Activated gamma-delta T cell (primary cell): ENCODE measurements around the gene VSIG10.
"Not testable (repeated sequence)": the region's sequence is repeated elsewhere in the genome, so short reads cannot be mapped to it uniquely, and the experiment has no call there.

Source experiments
- DNase-seq: peaks from one replicate; lab custom pipeline; 2025; lab: John Stamatoyannopoulos, UW
- total RNA-seq, 2 donors: gene quantifications; one replicate each; lab custom pipeline; 2026; lab: John Stamatoyannopoulos, UW

The VSIG10 gene
- total RNA-seq, result 3.1 to 3.4 reads per million in 2 donors

DNA sequence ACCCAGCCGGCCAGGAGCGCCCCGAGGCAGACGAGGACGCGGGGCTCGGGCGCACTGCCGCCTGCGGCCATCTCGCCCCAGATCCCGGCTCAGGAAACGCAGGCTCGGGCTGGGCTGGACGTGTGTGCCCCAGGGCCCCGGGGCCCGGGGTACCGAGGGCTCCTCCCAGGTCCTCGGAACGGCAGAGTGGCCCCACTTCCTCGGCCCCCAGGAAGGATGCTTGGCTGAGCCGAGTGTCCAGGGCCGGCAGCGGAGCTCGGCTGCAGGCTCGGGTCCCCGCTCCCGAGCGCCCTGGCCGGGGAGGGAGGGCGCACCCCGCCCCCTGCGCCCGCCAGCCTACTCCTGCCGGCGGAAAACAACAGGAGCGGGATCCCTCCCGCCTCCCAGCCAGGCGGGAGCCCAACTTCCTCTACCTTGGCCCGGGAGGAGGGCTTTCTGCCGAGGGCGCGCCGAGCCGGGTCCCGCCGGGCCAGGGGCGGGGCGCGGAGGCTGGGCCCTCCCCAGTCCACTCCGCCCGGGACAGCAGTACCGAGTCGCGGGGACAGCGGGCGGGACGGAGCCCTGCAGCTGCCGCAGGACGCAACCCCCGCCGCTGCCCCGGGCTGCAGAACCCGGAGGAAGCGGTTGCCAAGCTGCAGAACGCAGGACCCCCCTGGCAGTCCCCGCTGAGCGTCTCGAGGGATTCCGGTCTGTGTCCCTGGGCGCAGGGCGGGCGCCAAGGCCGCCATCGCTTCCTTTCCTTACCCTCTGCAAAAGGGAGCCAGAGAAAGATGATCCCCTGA lies at the start of gene VSIG10:
Gene VSIG10 (minus strand): TSS at position 411 of the 782 bp plus-strand sequence. CDS start 340 bp downstream, at position 71.
- DNase-seq, result no peak

GRCh38 chr12:118151755-118152154 lies 47.9 kb upstream of the VSIG10 start:
- DNase-seq, result no peak

- no peak for DNase-seq
Measured at GRCh38 chr12:118150625-118151024, 46.8 kb upstream of the VSIG10 start.

- no peak for DNase-seq
Measured at GRCh38 chr12:118148287-118148686, 44.5 kb upstream of the VSIG10 start.

- DNase-seq, result no peak
Measured at GRCh38 chr12:118145798-118146156, 42.0 kb upstream of the VSIG10 start.

- DNase-seq, result no peak
Measured at GRCh38 chr12:118145113-118145797, 41.4 kb upstream of the VSIG10 start.

GRCh38 chr12:118144499-118144898 lies 40.7 kb upstream of the VSIG10 start:
- DNase-seq, result no peak

DNA sequence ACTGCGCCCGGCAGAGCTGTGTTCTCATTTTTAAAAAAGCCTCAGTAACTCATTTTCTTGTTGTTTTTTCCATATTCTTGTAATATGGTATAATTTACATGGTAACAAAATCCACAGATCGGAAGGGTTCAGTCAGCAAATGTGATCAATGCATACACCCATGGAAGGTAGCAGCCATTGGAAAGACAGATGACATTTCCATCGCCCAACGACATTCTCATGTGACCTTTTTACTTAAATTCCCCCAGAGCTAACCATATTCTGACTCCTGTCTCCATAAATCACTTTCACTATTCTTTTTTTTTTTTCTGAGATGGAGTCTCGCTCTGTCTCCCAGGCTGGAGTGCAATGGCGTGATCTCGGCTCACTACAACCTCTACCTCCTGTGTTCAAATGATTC lies 37.0 kb upstream of the VSIG10 start:
- DNase-seq, result no peak

DNA sequence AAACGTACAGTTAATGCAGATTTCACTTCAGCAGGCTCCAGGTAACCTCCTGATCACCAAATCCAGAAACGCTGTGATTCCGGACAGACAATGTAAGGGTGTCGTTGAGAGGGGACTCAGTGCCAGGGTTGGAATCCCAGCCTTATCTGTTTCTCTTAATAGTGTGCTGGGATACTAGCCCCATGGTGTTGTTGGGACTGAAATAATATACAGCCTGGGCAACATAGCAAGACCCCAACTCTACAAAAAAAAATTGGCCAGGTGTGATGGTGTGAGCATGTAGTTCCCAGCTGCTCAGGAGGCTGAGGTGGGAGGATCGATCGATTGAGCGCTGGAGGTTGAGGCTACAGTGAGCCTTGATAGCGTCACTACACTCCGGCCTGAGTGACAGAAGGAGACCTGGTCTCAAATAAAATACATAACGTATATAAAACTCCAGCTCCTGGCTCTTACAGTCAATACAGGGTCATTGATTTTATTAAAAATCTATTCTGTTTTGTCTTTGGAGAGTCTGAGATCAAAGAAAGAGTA lies 33.4 kb upstream of the VSIG10 start:
- DNase-seq, result no peak

DNA sequence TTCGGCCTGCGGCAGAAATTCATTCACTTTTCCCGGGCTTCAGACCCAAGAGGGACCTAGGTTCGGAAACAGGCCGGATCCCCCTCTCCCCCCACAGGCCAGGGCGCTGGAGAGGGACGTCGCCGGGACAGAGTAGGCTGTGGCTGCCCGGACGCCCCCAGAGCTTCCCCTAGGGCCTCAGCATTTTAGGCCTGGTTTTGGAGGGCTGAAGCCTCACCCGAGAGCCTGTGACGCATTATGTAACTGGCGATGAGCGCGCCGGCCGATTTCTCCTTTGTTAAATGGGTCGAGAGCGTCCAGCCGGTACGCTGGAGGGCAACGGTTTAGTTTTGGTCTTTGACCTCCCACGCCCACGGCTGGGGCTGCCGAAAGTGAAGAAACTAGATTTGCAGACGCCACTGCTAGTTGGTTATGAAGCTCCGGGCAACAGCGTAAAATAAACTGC lies 32.8 kb upstream of the VSIG10 start:
- no peak for DNase-seq

DNA sequence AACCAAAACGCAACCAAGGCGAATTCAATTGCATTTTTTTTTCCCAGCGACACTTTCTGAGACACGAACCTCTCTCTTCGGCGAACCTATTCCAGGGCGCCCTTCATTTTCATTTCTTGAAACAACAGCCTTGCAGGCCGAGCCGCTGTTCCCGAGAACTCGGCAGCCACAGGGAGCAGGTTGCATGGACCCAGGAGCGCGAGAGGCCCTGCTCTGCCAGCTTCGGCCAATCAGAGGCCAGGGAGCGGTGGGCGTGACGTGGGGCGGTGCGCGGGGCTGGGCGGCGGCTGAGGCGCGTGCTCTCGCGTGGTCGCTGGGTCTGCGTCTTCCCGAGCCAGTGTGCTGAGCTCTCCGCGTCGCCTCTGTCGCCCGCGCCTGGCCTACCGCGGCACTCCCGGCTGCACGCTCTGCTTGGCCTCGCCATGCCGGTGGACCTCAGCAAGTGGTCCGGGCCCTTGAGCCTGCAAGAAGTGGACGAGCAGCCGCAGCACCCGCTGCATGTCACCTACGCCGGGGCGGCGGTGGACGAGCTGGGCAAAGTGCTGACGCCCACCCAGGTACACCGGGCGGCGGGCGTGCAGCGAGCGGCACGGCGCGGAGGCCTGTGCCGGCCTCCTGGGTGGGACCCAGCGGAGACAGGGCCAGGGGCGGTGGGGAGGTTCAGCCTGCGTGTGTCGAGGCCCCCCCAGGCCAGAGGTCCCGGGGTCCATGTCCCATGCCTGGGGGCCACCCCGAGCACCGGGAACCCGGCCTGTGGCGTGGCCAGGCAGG lies 32.2 kb upstream of the VSIG10 start, which contains the start of gene PEBP1:
Gene PEBP1 (plus strand): TSS at position 337 of the 771 bp plus-strand sequence. CDS start 86 bp downstream, at position 423.
- peak; percentile 88 for DNase-seq

GRCh38 chr12:118129436-118129835 lies 25.6 kb upstream of the VSIG10 start:
- not testable (repeated sequence) for DNase-seq

- no peak for DNase-seq
Measured at GRCh38 chr12:118127867-118128266, 24.1 kb upstream of the VSIG10 start.

DNA sequence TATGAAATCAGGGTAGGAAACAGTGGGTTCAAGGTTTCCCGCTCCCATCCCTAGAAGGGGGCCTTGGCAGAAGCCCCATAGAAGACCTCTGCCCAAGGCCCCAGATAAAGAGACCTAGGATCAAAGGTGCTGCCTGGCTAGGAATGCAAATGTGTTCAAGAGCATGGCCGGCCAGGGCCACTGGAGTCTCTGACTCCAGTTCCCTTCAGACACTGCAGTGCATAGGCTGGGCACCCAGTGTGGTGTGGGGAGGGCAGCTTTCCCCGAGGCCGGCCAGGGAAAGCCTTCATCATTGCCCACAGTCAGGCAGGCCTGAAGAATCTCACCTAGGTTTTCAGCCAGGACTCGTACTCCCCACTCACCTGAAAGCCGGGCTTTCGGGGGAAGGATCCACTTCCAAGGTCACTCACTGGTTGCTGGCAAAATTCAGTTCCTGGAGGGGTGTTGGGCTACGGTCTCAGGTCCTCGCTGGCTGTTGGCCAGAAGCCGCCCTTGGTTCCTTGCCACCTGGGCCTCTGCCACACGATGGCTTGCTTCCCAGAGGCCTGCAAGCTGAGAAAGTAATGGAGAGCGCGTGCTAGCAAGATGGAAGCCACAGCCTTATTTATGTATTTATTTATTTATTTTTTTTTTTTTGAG lies 22.4 kb upstream of the VSIG10 start:
- no peak for DNase-seq

DNA sequence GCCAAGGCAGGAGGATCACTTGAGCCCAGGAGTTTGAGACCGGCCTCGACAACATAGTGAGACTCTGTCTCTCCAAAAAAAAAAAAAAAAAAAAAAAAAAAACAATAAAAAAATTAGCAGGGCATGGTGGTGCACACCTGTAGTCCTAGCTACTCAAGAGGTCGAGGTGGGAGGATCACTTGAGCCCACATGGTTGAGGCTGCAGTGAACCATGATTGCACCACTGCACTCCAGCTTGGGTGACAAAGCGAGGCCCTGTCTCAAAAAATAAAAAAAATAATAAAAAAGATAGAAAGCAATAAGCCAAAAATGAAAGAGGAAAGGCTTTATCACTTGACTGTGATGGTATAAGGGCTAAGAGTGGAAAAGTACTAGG lies 21.9 kb upstream of the VSIG10 start:
- no peak for DNase-seq

- DNase-seq, result no peak
Measured at GRCh38 chr12:118124333-118124874, 20.6 kb upstream of the VSIG10 start.

GRCh38 chr12:118122264-118122663 lies 18.5 kb upstream of the VSIG10 start:
- DNase-seq, result no peak

- DNase-seq, result no peak
Measured at GRCh38 chr12:118120579-118121363, 17.0 kb upstream of the VSIG10 start.

DNA sequence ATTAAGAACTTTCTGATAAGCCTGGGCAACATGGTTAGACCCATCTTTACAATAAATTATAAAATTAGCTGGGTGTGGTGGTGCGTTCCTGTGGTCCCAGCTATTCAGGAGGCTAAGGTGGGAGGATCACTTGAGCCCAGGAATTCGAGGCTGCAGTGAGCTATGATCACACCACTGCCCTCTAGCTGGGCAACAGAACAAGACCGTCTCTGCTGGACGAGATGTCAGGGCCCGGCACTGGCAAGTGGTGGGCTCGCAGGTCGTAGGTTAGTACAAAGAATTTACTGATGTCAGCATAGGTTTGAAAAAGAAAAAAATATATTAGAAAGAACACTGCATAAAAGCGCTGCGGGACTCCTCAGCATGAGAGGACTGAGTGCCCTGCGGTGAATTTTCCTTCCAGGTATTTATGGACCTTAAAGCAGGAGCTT lies 15.7 kb upstream of the VSIG10 start:
- DNase-seq, result no peak

DNA sequence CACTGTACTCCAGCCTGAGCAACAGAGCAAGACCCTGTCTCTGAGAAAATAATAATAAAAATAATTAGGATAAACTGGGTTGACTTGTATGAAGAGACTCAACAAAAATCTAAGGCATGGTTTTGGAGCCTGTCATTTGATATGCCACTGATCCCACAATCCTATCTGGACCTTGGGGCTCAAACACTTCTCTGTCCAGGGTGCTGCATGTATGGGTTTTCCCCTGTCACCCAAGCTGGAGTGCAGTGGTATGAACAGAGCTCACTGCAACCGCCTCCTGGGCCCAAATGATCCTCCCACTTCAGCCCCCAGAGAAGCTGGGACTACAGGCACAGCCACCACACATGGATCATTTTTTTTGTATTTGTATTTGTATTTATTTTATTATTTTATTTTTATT lies 5.3 kb upstream of the VSIG10 start:
- DNase-seq, result no peak

DNA sequence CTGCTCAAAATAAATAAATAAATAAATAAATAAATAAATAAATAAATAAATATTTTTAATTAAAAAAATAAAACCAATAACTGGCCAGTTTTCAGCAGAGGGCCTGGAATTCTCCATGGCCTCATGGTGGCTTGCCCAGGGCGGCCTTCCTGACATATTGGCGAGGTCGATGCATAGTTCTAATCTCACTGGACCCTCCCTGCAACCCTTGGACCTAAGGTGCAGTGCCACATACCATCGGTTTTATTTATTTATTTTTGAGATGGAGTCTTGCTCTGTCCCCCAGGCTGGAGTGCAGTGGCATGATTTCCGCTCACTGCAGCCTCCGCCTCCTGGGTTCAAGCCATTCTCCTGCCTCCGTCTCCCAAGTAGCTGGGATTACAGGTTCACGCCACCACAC lies 3.9 kb upstream of the VSIG10 start:
- DNase-seq, result no peak
